Activated CD4-positive, alpha-beta T cell treated with anti-CD3 and anti-CD28 coated beads, Interleukin-2, amount 50 U/mL, for 4 hours (primary cell): ENCODE measurements around the gene DCAF11.
A peak's percentile ranks its signal among the peaks of the same experiment; 100 is the strongest.

Source experiments
- DNase-seq, 2 experiments: peaks; one replicate each; pipeline ENCODE4 v3.0.0-alpha.2; 2020

Gene DCAF11

DNA sequence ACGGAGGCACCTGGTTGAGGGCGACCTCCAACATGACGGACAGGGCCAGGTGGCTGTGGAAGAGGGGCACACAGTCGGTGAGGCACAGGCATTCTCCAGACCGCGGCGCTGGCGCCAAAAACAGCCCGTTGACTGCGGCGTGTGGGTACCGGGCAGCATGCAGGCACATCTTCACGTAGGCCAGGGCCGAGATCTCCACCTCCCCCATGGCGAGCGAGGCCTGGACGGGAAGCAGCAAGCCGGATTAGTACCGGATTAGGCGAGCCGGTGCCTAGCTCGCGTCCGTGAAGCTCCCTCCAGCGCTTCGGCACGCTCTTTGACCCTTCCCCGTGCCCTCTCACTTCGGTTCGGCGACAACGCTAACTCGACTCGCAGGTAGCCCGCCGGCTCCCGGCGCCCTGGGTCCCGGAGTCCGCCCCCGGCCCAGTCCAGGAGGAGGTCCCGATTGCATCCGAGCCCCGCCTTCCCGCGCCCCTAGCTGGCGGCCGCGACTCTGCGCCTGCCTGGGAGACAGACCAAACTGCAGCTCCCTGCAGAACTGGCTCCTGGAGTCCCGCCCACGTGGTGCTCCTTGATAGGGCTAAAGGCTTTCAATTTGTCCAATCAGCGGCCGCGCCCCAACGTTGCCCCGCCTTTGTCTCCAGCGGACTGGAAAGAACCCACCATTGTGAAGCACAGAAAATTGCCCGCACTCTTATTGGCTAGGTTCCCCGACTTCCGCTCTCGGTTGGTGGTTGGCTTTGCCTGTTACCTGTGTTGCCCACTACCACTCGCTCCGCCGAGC, 26.7 kb downstream of the DCAF11 start, which contains the start of gene EMC9:
Gene EMC9, minus strand, starts transcription at position 495 of the 784 bp plus-strand sequence. Its CDS starts 287 bp downstream, at position 208.
- peak; percentile 100 for DNase-seq

GRCh38 chr14:24143511-24143910, 28.9 kb downstream of the DCAF11 start:
- no peak for DNase-seq

- DNase-seq: no peak
Observed at GRCh38 chr14:24144451-24144850, 29.9 kb downstream of the DCAF11 start.

GRCh38 chr14:24145219-24145618, 30.6 kb downstream of the DCAF11 start:
- no peak for DNase-seq

DNA sequence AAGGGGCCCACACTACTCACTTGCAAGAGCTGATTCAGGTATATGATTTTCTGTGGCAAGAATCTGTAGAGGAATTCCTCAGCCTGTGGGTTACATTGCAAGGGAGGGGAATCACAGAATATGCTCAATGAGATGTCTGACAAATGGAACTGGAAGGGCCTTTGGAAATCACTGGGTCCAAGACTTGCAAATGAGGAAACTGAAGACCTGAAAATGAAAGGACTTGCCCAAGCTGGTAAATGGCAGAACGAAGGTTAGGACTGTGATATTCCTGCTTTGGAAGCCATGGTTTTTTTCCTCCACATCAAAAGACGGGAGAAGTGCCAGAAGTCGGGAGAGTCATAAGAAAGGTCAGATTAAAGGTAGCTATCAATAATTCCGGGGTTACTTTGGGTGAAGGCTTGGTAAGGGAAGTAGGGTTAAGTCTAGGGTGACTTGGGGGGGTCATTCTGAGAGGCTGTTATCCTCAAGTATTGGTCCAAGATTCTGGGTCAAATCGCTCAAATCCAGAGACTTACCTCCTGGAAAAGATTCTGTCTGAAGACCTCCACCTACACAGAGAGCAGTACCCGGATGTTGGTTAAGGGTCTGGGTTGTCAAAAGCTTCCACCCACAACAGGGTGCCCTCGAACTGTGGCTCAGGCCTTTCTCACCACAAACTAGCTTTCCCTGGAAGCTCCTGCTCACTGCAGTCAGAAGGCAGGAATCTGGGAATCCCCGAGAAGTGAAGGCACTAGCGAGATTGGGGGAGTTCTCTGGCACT, 31.3 kb downstream of the DCAF11 start:
- no peak for DNase-seq

GRCh38 chr14:24146453-24146977, 31.9 kb downstream of the DCAF11 start, which contains the start of gene PSME2:
TSS of gene PSME2 (minus strand) at chr14:24146610. CDS start at chr14:24146581, 29 bp downstream.
- DNase-seq: peak; percentile 73 to 78

- DNase-seq: peak; percentile 97 to 98
Observed at GRCh38 chr14:24146978-24147760, 32.6 kb downstream of the DCAF11 start, which contains the start of gene RNF31. TSS of gene RNF31 (plus strand) at chr14:24147498. CDS start at chr14:24147699, 201 bp downstream.

GRCh38 chr14:24147761-24148428, 33.3 kb downstream of the DCAF11 start:
- DNase-seq: no peak

- no peak for DNase-seq
Observed at GRCh38 chr14:24149302-24149969, 34.9 kb downstream of the DCAF11 start.

- no peak for DNase-seq
Observed at GRCh38 chr14:24150061-24150460, 35.5 kb downstream of the DCAF11 start.

GRCh38 chr14:24150567-24150966, 36.0 kb downstream of the DCAF11 start:
- DNase-seq: no peak

DNA sequence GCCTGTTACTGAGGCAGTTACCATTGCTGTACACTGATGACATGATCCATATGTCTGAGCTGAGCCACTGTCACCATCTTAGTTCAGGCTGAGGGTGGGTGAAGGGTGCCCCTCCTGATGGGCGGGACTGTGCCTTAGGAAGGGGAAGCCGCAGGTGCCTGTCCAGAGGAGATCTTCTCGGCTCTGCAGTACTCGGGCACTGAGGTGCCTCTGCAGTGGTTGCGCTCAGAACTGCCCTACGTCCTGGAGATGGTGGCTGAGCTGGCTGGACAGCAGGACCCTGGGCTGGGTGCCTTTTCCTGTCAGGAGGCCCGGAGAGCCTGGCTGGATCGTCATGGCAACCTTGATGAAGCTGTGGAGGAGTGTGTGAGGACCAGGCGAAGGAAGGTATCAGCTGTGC, 36.4 kb downstream of the DCAF11 start:
- DNase-seq: no peak

DNA sequence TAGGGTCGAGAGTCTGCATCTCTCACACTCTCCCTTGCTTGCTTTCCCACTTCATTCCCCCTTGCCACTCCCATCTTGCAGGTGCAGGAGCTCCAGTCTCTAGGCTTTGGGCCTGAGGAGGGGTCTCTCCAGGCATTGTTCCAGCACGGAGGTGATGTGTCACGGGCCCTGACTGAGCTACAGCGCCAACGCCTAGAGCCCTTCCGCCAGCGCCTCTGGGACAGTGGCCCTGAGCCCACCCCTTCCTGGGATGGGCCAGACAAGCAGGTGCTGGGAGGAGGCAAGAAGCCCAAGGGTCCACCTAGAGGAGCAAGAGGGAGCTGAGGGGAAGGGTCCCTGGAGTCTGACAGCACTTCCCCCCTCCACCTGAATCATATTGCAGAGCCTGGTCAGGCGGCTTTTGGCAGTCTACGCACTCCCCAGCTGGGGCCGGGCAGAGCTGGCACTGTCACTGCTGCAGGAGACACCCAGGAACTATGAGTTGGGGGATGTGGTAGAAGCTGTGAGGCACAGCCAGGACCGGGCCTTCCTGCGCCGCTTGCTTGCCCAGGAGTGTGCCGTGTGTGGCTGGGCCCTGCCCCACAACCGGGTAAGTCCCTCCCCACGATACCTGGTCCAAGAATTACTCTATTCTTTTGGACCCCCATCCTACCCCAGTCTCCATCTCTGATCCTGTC, 37.0 kb downstream of the DCAF11 start:
- DNase-seq: no peak

GRCh38 chr14:24155100-24155499, 40.5 kb downstream of the DCAF11 start:
- no peak for DNase-seq

DNA sequence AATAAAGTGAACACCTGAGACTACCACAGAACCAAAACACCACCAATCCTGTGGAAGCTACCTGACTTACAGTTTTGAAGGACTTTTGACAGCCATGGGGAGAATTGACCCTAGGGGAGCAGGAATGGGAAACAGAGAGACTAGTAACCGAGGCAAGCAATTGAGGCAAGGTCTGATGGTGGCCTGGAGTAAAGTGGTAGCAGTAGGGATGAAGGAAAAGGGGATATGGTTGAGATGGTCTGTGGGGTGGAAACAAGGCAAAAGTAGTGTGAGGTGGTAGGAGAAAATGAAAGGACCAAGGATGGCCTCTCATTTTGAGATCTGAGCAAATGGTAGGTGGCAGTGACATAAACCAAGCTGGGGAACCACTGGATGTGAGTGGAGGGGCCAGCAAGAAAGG, 42.3 kb downstream of the DCAF11 start:
- DNase-seq: no peak

GRCh38 chr14:24157331-24157730, 42.8 kb downstream of the DCAF11 start:
- DNase-seq: no peak

- DNase-seq: no peak
Observed at GRCh38 chr14:24159777-24160498, 45.4 kb downstream of the DCAF11 start.

GRCh38 chr14:24160499-24160849, 45.9 kb downstream of the DCAF11 start:
- no peak for DNase-seq

DNA sequence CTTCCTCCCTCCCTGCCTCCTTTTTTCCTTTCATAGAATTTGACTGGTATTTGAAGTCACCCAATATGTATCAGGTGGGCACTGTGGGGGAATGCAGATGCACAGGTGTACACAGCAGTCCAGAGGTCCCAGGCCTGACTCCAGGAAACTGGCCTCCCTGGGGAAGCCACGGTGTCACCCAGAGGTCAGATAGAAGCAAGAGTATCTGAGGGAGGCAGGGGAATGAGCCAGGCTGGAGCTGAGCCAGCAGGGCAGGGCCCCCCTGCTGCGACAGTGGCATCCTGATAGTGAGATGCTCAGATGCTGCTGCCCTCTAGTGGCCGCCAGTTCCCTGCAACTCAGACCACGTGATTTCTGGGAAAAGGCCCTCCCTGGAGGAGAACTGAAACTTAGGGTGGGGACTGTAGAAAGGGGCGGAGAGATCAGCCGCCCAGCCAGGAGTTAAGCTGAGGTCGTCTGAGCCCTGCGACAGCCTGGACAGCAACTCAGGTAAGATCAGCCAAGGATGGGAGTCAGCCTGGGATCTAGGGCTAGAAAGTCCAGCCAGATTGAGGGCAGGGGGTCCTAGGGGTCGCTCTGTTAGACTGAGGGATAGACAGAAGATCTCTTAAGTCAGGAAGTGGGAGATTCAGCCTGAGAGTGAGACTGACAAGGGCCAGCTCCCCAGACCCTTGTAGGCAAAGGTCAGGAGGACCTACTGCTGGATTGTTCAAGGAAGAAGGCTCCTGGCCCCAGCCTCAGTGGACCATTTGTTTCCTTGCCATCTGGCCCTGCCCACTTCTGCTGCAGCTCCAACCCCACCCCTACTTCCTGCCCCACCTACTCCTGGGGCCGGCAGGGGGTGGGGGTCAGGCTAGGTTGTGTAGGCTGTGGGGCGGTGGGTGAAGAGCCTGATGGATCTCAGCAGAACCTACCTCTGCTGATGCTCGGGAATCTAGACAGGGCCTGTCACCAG, 46.5 kb downstream of the DCAF11 start, which contains the start of gene IRF9:
Gene IRF9, plus strand, starts transcription at position 416 of the 955 bp plus-strand sequence. CDS start 880 bp downstream, outside the sequence.
- peak; percentile 97 to 99 for DNase-seq
